C1 segment of cervical spinal cord (tissue), 14 donors: ENCODE results near the gene MAPK8.

Experiments
- DNase-seq, 14 donors: peaks; one replicate each; lab custom pipeline; 2025; lab: John Stamatoyannopoulos, UW

MAPK8 gene

DNA sequence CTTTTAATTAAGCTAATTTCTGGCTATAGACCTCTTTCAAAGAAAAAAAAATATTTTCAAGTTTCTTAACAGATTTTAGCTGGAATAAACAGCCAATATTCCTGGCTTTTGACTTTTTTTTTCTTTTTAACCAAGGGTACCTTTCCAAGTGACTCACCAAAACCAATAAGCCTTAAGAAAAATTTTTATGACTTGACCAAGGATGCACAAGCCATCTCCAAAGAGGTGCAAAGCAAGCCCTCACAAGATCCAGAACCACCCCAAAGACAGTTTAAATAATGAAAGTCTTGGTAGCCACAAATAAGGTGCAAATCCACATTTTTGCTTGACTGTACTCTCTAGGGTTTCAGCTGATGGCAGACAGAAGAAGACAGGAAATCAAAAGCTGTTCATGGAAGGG is 76.5 kb downstream of the MAPK8 start:
- no peak for DNase-seq

GRCh38 chr10:48383393-48383792 is 76.9 kb downstream of the MAPK8 start:
- DNase-seq: no peak

DNA sequence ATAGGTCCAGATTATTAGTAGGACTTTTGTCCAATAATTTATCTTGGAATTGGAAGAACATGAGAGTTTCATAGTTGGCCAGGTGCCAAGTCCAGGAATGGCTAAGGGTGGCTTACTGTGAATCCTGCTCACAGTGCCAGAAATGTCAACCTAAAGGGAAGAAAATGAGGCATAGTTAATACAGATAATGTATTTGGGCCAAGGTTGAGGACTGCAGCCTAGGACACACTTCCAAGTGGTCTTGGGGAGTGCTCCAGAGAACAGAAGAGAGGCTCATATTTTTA is 78.2 kb downstream of the MAPK8 start:
- DNase-seq: no peak

GRCh38 chr10:48389272-48389671 is 82.8 kb downstream of the MAPK8 start:
- no peak for DNase-seq

DNA sequence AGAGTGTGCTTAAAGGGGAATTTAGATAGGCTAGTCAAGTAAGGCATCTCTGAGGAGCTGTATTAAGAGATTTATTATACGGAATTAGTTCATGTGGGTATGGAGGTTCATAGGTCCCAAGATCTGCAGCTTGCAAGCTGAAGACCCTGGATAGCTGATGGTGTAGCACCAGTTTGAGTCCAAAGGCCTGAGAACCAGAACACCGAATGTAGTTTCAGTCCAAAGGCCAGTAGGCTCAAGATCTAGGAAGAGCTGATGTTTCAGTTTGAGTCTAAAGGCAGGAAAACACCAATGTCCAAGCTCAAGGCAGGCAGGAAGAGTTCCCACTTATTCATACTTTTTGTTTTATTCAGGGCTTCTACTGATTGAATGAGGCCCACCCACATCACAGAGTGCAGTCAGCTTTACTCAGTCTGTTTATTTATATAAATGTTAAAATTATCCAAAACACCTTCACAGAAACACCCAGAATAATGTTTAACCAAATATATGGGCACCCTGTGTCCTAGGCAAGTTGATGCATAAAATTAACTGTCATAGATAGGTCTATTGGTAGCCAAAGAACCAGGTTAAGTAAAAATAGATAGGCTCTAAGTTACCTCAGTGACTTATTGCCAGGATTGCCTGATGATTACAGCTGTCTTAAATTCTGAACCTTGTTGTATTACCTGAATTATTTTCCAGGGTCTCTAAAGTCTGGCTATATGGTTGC is 83.5 kb downstream of the MAPK8 start:
- no peak for DNase-seq

DNA sequence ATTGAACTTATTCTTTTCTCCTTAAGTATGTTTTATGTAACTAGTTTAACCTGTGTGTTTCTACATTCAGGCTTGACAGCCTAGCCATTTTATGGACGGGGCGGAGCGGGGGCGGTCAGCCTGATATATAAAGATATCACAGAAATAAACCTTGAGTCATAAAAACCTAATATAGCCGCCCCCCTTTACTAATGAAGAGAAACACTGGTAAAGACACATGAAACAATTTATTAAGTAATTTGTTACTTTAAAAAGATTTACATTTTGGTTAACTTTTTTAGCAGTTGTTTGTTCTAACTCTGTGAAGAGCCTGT is 84.0 kb downstream of the MAPK8 start:
- DNase-seq: no peak

DNA sequence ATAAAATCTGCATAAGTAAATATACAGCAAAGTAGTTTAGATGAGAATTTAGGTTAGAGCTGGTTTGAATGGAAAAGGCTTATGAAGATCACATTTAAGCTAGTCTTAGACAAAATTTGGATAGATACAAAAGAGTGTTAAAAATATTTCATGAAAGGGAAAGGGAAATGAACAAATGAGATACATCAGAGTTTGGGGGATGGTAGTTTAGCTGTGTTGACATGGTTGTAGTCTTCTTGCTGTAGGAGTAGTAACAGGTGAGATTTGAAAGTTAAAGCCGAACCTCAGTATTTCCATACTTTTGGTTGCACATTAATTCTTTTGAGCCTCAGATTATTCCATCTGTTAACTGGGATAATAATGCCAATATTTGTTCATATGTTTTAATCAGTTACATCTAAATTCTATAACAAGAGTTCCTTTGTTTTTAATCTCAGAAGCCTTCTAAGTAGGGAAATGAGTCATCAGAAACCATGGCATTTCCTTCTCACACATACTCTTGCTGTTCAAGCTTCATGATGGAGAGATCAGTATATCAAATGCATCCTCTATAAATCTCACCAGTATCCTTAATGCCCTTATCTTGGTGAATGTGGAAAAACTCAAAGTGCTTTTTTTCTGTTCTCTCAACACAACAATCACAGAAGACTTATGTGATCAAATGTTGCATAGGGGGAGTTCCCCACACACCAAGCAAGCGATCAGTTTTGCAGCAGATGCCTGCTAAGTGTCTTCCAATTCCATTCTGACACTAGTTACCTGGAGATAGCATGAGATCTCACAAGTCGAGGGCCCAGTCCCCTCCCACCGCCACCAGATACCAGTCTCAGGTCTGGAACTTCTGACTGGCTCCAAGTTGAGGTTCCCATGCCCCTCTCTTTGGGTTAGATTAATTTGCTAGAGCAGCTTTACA is 84.7 kb downstream of the MAPK8 start:
- DNase-seq: no peak

GRCh38 chr10:48391994-48392393 is 85.5 kb downstream of the MAPK8 start:
- no peak for DNase-seq

DNA sequence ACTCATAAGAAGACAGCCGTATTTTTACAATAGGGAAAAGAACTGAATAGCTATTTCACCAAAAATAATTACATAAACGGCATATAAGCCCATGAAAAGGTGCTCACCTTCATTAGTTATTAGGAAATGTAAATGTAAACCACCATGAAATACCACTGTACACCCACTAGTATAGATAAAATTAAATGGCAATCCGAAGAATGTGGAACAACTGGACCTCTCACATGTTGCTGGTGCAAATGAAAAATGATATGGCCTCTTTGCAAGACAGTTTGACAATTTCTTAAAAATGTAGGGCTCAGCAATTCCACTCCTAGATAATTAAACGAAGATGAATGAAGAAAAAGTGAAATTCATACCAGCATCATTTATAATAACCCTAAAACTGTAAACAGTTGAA is 91.8 kb downstream of the MAPK8 start:
- no peak for DNase-seq

DNA sequence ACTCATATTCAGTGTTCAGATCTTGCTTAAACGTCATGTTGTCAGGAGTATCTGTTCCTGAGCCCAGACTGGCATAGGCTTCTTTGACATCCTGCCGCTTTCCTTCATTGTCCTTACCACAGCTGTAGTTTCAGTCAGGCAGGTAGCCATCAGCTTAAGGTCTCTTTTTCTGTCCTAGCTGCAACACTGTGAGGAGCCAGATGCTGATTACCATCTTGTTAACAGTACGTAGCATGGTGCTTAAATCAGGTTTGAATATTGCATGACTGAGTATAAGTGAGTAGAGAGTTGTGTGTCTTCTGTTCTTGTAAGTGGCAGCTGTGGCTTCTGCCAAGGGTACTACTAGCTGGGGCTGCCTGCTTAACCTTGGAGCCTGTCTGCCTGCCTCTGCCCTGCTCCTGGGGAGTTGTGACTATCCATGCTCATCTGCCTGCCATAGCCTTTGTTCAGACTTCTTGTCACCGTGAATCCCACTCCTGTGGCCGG is 92.6 kb downstream of the MAPK8 start:
- DNase-seq: no peak

DNA sequence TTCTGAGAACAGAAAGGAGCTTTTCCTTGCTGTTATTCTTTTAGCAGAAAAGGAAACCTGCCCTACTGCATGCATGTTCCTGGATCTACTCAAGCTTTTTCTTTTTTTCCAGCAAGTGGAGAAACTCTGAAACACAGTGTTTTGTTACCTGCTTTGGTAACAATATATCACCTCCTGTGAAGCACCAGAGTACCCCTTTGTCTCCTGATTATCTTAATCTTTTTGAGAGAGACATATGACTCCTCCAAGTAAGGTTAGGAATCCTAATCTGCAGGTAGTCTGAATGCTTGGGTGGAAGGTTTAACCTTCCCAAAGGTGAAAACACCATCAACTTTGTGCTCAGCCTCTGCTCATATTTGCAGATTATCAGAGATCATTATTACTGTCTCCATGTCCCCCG is 93.1 kb downstream of the MAPK8 start:
- DNase-seq: no peak

GRCh38 chr10:48400129-48400849 is 93.8 kb downstream of the MAPK8 start:
- DNase-seq: no peak

DNA sequence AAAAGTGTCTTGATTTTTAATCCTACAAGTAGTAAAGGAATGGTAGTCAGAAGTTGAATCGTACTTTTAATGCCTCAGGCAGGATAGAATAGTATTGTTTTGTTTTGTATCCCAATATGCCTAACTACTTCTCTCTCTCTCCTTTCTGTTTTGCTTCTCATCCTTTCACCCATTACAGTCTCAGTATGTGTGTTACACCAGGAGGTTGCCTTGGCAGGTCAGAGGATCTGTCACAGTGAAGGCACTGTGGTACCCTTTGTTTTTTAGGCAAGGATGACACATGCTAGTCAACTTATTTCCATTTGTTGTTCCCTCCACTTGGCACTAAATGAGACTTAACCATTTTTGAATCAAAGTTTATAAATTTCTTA is 94.4 kb downstream of the MAPK8 start:
- DNase-seq: no peak

- DNase-seq: no peak
These were observed 98.2 kb downstream of the MAPK8 start for GRCh38 chr10:48404646-48405045.

- DNase-seq: no peak
These were observed 99.7 kb downstream of the MAPK8 start for GRCh38 chr10:48406204-48406603.

DNA sequence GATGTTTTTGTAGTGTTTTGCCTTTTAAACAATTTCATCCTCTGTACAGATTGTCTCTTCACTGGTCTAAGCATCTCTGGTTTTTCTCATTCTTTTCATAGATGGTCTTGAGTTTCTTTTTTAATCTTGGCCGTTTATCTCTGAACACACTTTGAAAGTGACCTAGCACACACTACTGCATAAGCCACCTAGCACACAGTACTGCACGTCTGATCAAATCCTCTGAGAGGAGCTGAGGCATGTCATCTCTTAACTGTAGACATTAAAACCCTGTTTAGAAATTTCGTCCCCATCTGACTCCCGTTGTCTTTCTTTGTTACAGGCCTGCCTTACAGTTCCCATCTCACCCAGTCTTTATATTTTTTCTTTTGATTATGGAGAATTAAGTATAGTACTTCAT is 100.2 kb downstream of the MAPK8 start:
- no peak for DNase-seq

DNA sequence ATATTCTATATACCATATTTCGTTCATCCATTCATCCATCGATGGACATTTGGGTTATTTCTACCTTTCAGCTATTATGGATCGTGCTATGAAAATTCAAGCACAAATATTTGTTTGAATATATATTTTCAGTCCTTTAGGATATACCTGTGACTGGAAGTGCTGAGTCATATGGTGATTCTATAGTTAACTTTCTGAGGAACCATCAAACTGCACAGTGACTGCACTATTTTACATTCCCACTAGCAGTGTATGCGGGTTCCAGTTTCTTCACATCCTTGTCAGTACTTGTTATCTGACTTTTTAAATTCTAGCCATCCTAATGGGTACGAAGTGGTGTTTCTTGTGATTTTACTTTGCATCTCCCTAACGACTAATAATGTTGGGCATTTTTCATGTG is 104.0 kb downstream of the MAPK8 start:
- no peak for DNase-seq

- no peak for DNase-seq
These were observed 105.0 kb downstream of the MAPK8 start for GRCh38 chr10:48411510-48411909.

DNA sequence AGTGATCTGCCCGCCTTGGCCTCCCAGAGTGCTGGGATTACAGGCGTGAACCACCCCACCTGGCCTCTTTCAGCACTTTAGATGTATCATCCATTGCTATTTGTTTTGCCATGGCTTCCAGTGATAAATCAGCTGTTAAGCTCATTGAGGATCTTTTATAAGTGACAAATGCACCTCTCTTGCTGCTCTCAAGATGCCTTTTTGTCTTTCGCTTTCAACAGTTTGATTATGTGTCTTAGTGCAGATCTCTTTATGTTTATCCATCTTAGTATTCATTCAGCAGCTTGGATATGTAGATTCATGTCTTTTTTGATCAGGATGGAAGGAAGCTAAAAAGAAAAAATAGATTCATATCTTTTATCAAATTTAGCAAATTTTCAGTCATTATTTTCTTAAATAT is 105.6 kb downstream of the MAPK8 start:
- DNase-seq: no peak

GRCh38 chr10:48412933-48413332 is 106.5 kb downstream of the MAPK8 start:
- DNase-seq: no peak

- no peak for DNase-seq
These were observed 107.7 kb downstream of the MAPK8 start for GRCh38 chr10:48414160-48414559.

GRCh38 chr10:48414778-48415177 is 108.3 kb downstream of the MAPK8 start:
- no peak for DNase-seq
